ENCODE results near the gene CLINT1. TPM values are rescaled to one million over a fixed set of nuclear protein-coding genes. Genes with fewer than 3 reads are reported as not detected.

Gene CLINT1
- total RNA-seq, 2 experiments from 2014 or later = 69.7 to 70.1 TPM

GRCh38 chr5:157877821-157878220 is 18.9 kb upstream of the CLINT1 start:
- Mint-ChIP-seq H3K36me3 (no peaks in the 10 kb centered on the region), H3K4me3 (no peak overlapping the region), H3K9me3 (peaks cover 1% of the 10 kb centered on the region), H3K27ac (no peak overlapping the region), H3K4me1 (peaks cover 2% of the 10 kb centered on the region), H3K27me3 (no peaks in the 10 kb centered on the region)
- POLR2A ChIA-PET = no interaction called here
- ATAC-seq (ENCODE audit: low read depth) (no peak), DNase-seq (no peak)

GRCh38 chr5:157874861-157875260 is 15.9 kb upstream of the CLINT1 start:
- no peak overlapping the region for H3K27ac Mint-ChIP-seq
- H3K27me3 Mint-ChIP-seq = no peaks in the 10 kb centered on the region
- H3K9me3 Mint-ChIP-seq = no peaks in the 10 kb centered on the region
- H3K4me3 Mint-ChIP-seq = no peak overlapping the region
- POLR2A ChIA-PET = no interaction called here
- H3K4me1 Mint-ChIP-seq = peaks cover 4% of the 10 kb centered on the region
- H3K36me3 Mint-ChIP-seq = no peaks in the 10 kb centered on the region
- DNase-seq (no peak), ATAC-seq (ENCODE audit: low read depth) (no peak)

GRCh38 chr5:157870837-157871834 is 12.2 kb upstream of the CLINT1 start:
- peaks cover 3% of the 10 kb centered on the region for H3K4me1 Mint-ChIP-seq
- no peak for DNase-seq
- H3K9me3 Mint-ChIP-seq = peaks cover 5% of the 10 kb centered on the region
- POLR2A ChIA-PET = no interaction called here
- H3K27ac Mint-ChIP-seq = no peak overlapping the region
- no peaks in the 10 kb centered on the region for H3K27me3 Mint-ChIP-seq
- no peaks in the 10 kb centered on the region for H3K36me3 Mint-ChIP-seq
- no peak for ATAC-seq (ENCODE audit: low read depth)
- no peak overlapping the region for H3K4me3 Mint-ChIP-seq

GRCh38 chr5:157867751-157868387 is 8.9 kb upstream of the CLINT1 start:
- H3K36me3 Mint-ChIP-seq = no peaks in the 10 kb centered on the region
- no peak for DNase-seq
- H3K27ac Mint-ChIP-seq = no peak overlapping the region
- peaks cover 10% of the 10 kb centered on the region for H3K4me1 Mint-ChIP-seq
- no peaks in the 10 kb centered on the region for H3K27me3 Mint-ChIP-seq
- no peak for ATAC-seq (ENCODE audit: low read depth)
- POLR2A ChIA-PET = interaction anchor here (2.4 kb wide), 1 partner anchor 9 kb away, joined by 11 read pairs; the partner anchor contains the start of gene CLINT1
- H3K9me3 Mint-ChIP-seq = peaks cover 5% of the 10 kb centered on the region
- no peak overlapping the region for H3K4me3 Mint-ChIP-seq

- no peak for DNase-seq
Observed at GRCh38 chr5:157866536-157866935, 7.6 kb upstream of the CLINT1 start.

GRCh38 chr5:157865781-157866180 is 6.8 kb upstream of the CLINT1 start:
- peaks cover 20% of the 10 kb centered on the region for H3K4me1 Mint-ChIP-seq
- no peaks in the 10 kb centered on the region for H3K36me3 Mint-ChIP-seq
- H3K27me3 Mint-ChIP-seq = no peaks in the 10 kb centered on the region
- POLR2A ChIA-PET = no interaction called here
- H3K9me3 Mint-ChIP-seq = peaks cover 5% of the 10 kb centered on the region
- DNase-seq (no peak), ATAC-seq (ENCODE audit: low read depth) (no peak)
- no peak overlapping the region for H3K4me3 Mint-ChIP-seq
- H3K27ac Mint-ChIP-seq = no peak overlapping the region

More at GRCh38 chr5:157866536-157866935, 7.6 kb upstream of the CLINT1 start:
- Mint-ChIP-seq H3K27ac (no peak overlapping the region), H3K9me3 (peaks cover 5% of the 10 kb centered on the region), H3K27me3 (no peaks in the 10 kb centered on the region), H3K36me3 (no peaks in the 10 kb centered on the region), H3K4me1 (peaks cover 15% of the 10 kb centered on the region), H3K4me3 (no peak overlapping the region)
- POLR2A ChIA-PET = interaction anchor here (0.9 to 2.4 kb wide), 2 partner anchors 8 to 21 kb away, joined by 3 to 11 read pairs; partner anchors contain the start of gene CLINT1
- ATAC-seq (ENCODE audit: low read depth) = no peak

- no peaks in the 10 kb centered on the region for H3K36me3 Mint-ChIP-seq
- ATAC-seq (ENCODE audit: low read depth) (peak; percentile 53), DNase-seq (peak; percentile 37)
- no peaks in the 10 kb centered on the region for H3K27me3 Mint-ChIP-seq
- H3K4me1 Mint-ChIP-seq = peaks cover 31% of the 10 kb centered on the region
- POLR2A ChIA-PET = no interaction called here
- H3K27ac Mint-ChIP-seq = peak overlapping the region; percentile 43
- H3K9me3 Mint-ChIP-seq = peaks cover 2% of the 10 kb centered on the region
- H3K4me3 Mint-ChIP-seq = no peak overlapping the region
Observed at GRCh38 chr5:157864067-157864466, 5.1 kb upstream of the CLINT1 start.

- peaks cover 34% of the 10 kb centered on the region for H3K4me1 Mint-ChIP-seq
- no peak for ATAC-seq (ENCODE audit: low read depth)
- POLR2A ChIA-PET = no interaction called here
- DNase-seq = no peak
- H3K9me3 Mint-ChIP-seq = no peaks in the 10 kb centered on the region
- no peak overlapping the region for H3K27ac Mint-ChIP-seq
- no peak overlapping the region for H3K4me3 Mint-ChIP-seq
- H3K27me3 Mint-ChIP-seq = no peaks in the 10 kb centered on the region
- peaks cover 3% of the 10 kb centered on the region for H3K36me3 Mint-ChIP-seq
Observed at GRCh38 chr5:157862183-157862851, 3.4 kb upstream of the CLINT1 start.

GRCh38 chr5:157860898-157861890 is 2.2 kb upstream of the CLINT1 start:
- H3K9me3 Mint-ChIP-seq = no peaks in the 10 kb centered on the region
- no peak for DNase-seq
- peaks cover 5% of the 10 kb centered on the region for H3K36me3 Mint-ChIP-seq
- peaks cover 42% of the 10 kb centered on the region for H3K4me1 Mint-ChIP-seq
- H3K4me3 Mint-ChIP-seq = peak overlapping the region; percentile 56
- POLR2A ChIA-PET = interaction anchor here (1.0 kb wide), 1 partner anchor 30 kb away, joined by 3 read pairs; no protein-coding TSS in a partner anchor
- H3K27me3 Mint-ChIP-seq = no peaks in the 10 kb centered on the region
- H3K27ac Mint-ChIP-seq = peak overlapping the region; percentile 82
- no peak for ATAC-seq (ENCODE audit: low read depth)

GRCh38 chr5:157859227-157859575 is 256 bp upstream of the CLINT1 start:
- peak overlapping the region; percentile 99 for H3K4me3 Mint-ChIP-seq
- peak; percentile 10 for ATAC-seq (ENCODE audit: low read depth)
- no peaks in the 10 kb centered on the region for H3K27me3 Mint-ChIP-seq
- H3K27ac Mint-ChIP-seq = peak overlapping the region; percentile 99
- POLR2A ChIA-PET = interaction anchor here (0.6 to 1.4 kb wide), 5 partner anchors 8 to 743 kb away, joined by 4 to 11 read pairs (median 5); no protein-coding TSS in a partner anchor
- H3K36me3 Mint-ChIP-seq = peaks cover 8% of the 10 kb centered on the region
- peaks cover 55% of the 10 kb centered on the region for H3K4me1 Mint-ChIP-seq
- no peak for DNase-seq
- H3K9me3 Mint-ChIP-seq = no peaks in the 10 kb centered on the region

- POLR2A ChIA-PET = interaction anchor here (0.6 to 1.4 kb wide), 4 partner anchors 9 to 91 kb away, joined by 3 to 11 read pairs (median 4); no protein-coding TSS in a partner anchor
- Mint-ChIP-seq H3K27me3 (no peaks in the 10 kb centered on the region), H3K36me3 (peaks cover 8% of the 10 kb centered on the region), H3K4me1 (peaks cover 55% of the 10 kb centered on the region), H3K9me3 (no peaks in the 10 kb centered on the region), H3K4me3 (peak overlapping the region; percentile 99), H3K27ac (peak overlapping the region; percentile 99)
- ATAC-seq (ENCODE audit: low read depth) (peak; percentile 25), DNase-seq (no peak)
Observed at GRCh38 chr5:157857816-157858526, 974 bp downstream of the CLINT1 start.

Measured in activated naive CD8-positive, alpha-beta T cell treated with anti-CD3 and anti-CD28 coated beads, Interleukin-2, amount 10 ng/mL, durations not matched to agents 7 days and 5 days (primary cell).